ENCODE results near the gene ZSCAN26.

GRCh38 chr6:28225056-28225834 lies 41.7 kb upstream of the ZSCAN26 start, which contains the start of gene ZSCAN9:
- peak in 1 of 2 donors; percentile 45 for TF ChIP-seq POLR2A (IDR thresholded peaks at IDR 0.05)
- TF ChIP-seq CTCF (IDR thresholded peaks at IDR 0.05), result no peak
